Measurements from ENCODE around the gene ZNF778.
"Not testable (repeated sequence)": the region's sequence is repeated elsewhere in the genome, so short reads cannot be mapped to it uniquely, and the experiment has no call there.

ZNF778 gene

DNA sequence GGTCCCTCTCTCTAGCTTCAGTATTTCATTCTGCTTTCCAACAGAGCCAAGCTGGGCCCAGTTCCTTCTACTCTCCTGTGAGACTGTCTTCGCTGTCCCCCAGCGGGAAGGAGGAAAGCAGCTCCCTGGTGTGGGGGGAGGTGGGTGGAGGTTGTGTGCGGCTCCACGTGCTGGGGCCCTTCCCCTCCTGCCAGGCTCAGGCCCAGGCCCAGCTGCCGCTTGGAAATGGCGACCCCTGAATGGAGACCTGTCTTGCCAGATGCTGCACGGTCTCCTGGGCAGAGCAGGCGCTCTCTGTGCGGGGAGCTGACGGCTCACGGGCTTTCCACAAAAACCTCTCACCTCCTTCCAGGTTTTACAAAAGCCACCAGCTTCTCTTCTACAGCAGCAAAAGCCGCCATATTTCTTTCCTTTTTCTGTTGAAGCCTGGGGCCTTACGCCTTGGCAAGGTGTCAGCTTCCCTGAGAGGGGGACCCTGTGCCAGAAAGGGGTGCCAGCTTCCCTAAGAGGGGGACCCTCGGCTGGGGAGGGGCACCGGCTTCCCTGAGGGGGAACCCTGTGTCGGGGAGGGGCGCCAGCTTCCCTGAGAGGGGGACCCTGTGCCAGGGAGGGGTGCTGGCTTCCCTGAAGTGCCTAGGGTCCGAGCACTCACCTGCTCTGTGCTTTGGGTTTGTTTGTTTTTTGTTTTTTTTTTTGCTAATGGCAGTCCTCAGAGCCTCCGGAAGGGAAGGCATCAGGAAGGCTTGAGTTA lies 47.5 kb downstream of the ZNF778 start:
- Histone ChIP-seq H3K27me3 (ENCODE audit: insufficient read depth, low read length) (no peaks in the 10 kb centered on the region), H2AFZ (ENCODE audit: low read length, unreplicated experiment) (no peak overlapping the region), H3K4me3 (ENCODE audit: low read depth, low read length) (no peak overlapping the region), H3K79me2 (ENCODE audit: control insufficient read depth, insufficient read depth, low read length, unreplicated experiment) (no peaks in the 10 kb centered on the region), H3K27ac (ENCODE audit: low read depth, low read length) (no peak overlapping the region), H3K36me3 (ENCODE audit: insufficient read depth, low read length) (peaks cover 15% of the 10 kb centered on the region; the same call in 1 of the 2 replicates), H3K4me1 (ENCODE audit: control insufficient read depth, insufficient read depth, low read length, unreplicated experiment) (peaks cover 18% of the 10 kb centered on the region)

DNA sequence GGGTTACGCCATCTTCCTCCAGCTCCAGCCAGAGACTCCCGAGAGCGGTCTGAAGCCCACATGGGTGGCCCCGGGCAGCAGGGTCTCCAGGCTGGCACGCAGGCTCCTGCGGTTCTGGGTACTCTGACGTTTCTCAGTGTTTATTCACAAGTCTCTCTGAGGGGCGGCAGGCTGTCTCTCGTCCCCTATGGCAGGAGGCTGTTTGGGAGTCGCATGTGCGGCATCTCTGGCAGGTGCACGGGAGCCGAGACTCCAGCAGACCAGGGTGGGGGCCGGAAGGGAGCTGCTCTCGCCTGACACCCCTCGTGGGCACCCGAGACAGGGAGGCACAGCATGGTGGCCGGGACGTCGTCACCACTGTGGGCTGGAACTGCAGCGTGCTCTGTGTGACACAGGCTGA lies 48.1 kb downstream of the ZNF778 start:
- peaks cover 24% of the 10 kb centered on the region for H3K4me1 ChIP-seq (ENCODE audit: control insufficient read depth, insufficient read depth, low read length, unreplicated experiment)
- peaks cover 15% of the 10 kb centered on the region; the same call in 1 of the 2 replicates for H3K36me3 ChIP-seq (ENCODE audit: insufficient read depth, low read length)
- no peak overlapping the region for H3K4me3 ChIP-seq (ENCODE audit: low read depth, low read length)
- H3K27ac ChIP-seq (ENCODE audit: low read depth, low read length), result no peak overlapping the region
- no peak overlapping the region for H2AFZ ChIP-seq (ENCODE audit: low read length, unreplicated experiment)
- H3K27me3 ChIP-seq (ENCODE audit: insufficient read depth, low read length), result no peaks in the 10 kb centered on the region
- H3K79me2 ChIP-seq (ENCODE audit: control insufficient read depth, insufficient read depth, low read length, unreplicated experiment), result no peaks in the 10 kb centered on the region

DNA sequence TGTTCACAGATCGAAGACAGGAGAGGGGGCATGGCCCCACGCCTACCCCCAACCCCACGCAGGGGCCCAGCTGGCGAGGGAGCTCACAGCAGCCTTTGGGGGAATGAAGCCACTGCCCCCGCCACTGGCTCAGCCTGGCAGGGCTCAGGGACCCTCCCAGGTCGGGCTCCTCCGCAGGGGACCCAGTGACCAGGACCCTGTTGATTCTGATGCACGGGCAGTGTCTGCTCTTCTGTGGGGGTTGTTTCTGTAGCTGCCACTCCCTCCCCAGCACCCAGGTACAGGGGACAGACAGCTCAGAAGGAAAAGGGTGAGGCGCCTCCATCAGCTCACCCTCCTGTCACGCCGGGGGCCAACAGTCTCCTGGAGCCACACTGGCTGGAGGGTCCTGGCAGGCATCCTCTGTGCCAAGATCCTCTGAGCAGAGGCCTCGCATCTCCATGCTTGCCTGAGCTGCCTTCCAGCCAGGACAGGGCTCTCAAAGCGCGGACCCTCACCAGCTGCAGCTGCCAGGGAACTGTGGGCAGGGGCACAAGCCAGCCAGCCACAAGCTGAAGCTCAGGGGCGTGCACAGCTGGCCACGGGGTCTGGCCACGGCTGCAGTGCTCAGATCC lies 49.1 kb downstream of the ZNF778 start:
- peaks cover 3% of the 10 kb centered on the region for H3K79me2 ChIP-seq (ENCODE audit: control insufficient read depth, insufficient read depth, low read length, unreplicated experiment)
- no peak overlapping the region for H3K27ac ChIP-seq (ENCODE audit: low read depth, low read length)
- H3K4me1 ChIP-seq (ENCODE audit: control insufficient read depth, insufficient read depth, low read length, unreplicated experiment), result peaks cover 31% of the 10 kb centered on the region
- no peak overlapping the region for H3K4me3 ChIP-seq (ENCODE audit: low read depth, low read length)
- H2AFZ ChIP-seq (ENCODE audit: low read length, unreplicated experiment), result no peak overlapping the region
- peaks cover 18% of the 10 kb centered on the region; the same call in 1 of the 2 replicates for H3K36me3 ChIP-seq (ENCODE audit: insufficient read depth, low read length)
- H3K27me3 ChIP-seq (ENCODE audit: insufficient read depth, low read length), result no peaks in the 10 kb centered on the region

DNA sequence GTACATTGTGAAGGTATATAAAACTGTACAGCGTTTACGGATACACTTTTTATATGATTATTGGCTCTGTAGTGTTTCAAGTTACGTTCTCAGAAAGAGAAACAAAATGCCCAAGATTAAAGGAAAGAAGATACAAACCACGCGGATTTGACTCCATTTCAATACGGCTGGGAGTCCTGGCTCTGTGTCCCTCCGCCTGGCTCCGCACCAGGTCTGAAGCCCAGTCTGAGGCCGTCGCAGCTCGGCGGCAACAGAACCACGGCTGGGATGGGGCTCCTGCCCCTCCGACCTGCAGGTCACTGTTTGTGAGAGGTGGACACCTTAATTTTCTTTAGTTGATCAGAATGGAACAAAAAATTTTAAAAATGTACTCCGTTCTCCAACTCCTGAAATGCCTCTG lies 50.2 kb downstream of the ZNF778 start:
- not testable (repeated sequence) for H3K27me3 ChIP-seq (ENCODE audit: insufficient read depth, low read length); H3K27ac ChIP-seq (ENCODE audit: low read depth, low read length); H3K79me2 ChIP-seq (ENCODE audit: control insufficient read depth, insufficient read depth, low read length, unreplicated experiment); H3K4me3 ChIP-seq (ENCODE audit: low read depth, low read length); H2AFZ ChIP-seq (ENCODE audit: low read length, unreplicated experiment)
- peaks cover 26% of the 10 kb centered on the region for H3K4me1 ChIP-seq (ENCODE audit: control insufficient read depth, insufficient read depth, low read length, unreplicated experiment)
- H3K36me3 ChIP-seq (ENCODE audit: insufficient read depth, low read length), result peaks cover 27% of the 10 kb centered on the region; the same call in 1 of the 2 replicates

DNA sequence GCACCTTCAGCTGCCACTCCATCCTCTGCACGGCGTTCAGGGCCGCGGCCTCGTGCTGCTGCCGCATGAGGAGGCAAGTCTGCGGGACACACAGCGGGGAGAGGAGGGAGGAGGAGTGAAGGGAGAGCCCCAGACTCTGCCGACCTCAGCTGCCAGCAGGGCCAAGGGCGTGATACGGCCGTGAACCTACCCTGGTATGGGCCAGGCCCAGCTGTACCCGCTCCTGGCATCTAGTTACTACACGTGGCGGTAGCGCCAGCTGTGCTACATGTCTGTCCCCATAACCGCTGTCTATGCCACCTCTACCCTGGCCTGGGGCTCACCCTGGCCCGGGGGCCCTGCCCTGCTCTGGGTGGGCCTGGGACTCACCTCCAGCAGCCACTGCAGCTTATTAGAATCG lies 51.1 kb downstream of the ZNF778 start:
- no peak overlapping the region for H2AFZ ChIP-seq (ENCODE audit: low read length, unreplicated experiment)
- H3K27ac ChIP-seq (ENCODE audit: low read depth, low read length), result peak overlapping the region; percentile 96
- H3K4me1 ChIP-seq (ENCODE audit: control insufficient read depth, insufficient read depth, low read length, unreplicated experiment), result peaks cover 26% of the 10 kb centered on the region
- 0 out of 2 replicates have a peak overlapping the region, but pooled peaks have one; percentile 40 for H3K4me3 ChIP-seq (ENCODE audit: low read depth, low read length)
- H3K27me3 ChIP-seq (ENCODE audit: insufficient read depth, low read length), result no peaks in the 10 kb centered on the region
- peaks cover 8% of the 10 kb centered on the region for H3K79me2 ChIP-seq (ENCODE audit: control insufficient read depth, insufficient read depth, low read length, unreplicated experiment)
- peaks cover 30% of the 10 kb centered on the region; the same call in 1 of the 2 replicates for H3K36me3 ChIP-seq (ENCODE audit: insufficient read depth, low read length)

DNA sequence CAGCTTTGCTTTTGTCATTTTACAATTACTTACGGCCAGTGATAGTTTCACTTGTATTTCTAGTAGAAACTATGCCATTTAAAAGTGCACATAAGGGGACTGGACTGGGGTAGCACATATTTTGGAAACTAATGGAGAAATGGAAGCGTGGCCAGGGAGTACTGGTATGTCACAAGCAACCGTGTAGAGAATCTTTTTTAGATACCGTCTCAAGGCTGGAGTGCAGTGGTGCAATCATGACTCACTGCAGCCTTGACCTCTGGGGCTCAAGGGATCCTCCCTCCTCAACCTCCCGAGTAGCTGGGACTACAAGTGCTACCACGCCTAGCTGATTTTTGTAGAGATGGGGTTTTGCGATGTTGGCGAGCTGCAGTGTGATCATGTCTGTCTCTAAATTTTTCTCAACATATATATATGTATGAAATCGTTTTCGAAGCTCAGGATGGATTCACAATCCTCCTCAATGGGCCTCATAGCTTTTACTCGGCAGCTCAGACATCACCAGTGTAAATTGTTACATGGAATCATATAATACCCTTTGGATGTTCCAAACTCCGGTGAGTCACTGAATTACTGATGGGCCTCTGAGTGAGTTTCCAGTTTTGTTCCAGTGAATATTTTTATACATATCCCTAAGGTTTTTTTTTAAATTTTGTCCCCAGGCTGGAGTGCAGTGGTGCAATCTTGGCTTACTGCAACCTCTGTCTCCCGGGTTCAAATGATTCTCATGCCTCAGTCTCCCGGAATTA lies 51.7 kb downstream of the ZNF778 start:
- Histone ChIP-seq H2AFZ (ENCODE audit: low read length, unreplicated experiment) (no peak overlapping the region), H3K4me3 (ENCODE audit: low read depth, low read length) (peak overlapping the region; percentile 40; the same call in 1 of the 2 replicates), H3K36me3 (ENCODE audit: insufficient read depth, low read length) (peaks cover 29% of the 10 kb centered on the region; the same call in 1 of the 2 replicates), H3K27me3 (ENCODE audit: insufficient read depth, low read length) (no peaks in the 10 kb centered on the region), H3K27ac (ENCODE audit: low read depth, low read length) (peak overlapping the region; percentile 96), H3K79me2 (ENCODE audit: control insufficient read depth, insufficient read depth, low read length, unreplicated experiment) (peaks cover 10% of the 10 kb centered on the region), H3K4me1 (ENCODE audit: control insufficient read depth, insufficient read depth, low read length, unreplicated experiment) (peaks cover 26% of the 10 kb centered on the region)

DNA sequence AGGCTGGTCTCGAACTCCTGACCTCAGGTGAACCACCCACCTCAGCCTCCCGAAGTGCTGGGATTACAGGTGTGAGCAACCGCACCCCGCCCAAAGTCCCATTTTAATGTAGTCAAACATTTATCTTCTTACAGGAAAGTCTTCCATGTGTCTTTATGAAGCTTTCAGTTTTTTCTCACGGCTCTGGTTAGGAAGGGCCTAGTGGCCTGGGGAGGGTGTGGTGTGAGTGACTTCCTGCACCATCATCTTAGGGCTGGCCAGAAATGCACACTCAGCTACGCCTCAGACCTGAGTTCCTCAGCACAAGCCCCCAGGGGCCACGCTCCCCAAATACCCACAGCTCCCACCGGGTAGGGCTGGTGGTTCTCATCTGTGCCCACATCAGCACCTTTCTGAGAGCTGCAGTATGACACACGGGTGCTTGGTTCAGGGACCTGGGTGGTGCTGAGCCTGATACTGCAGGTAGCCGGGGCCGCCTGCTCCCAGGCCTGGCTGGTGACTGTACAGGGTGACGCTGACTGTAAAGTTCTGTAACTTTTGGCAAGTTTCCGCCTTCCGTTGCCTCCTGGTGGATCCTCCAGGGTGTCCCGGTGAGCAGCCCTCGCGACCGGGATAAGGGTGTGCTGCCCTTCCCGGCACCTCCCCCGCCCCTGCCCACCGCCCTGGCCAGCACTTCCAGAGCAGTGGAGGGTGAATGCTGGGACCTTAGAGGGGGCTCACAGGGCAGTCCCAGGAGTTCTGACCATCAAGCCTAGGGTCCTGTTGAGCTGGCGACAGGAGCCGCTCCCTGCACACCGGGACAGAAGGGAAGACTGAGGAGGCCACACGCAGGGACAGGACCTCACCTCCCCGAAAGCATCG lies 52.5 kb downstream of the ZNF778 start:
- Histone ChIP-seq H3K27ac (ENCODE audit: low read depth, low read length) (peak overlapping the region; percentile 96), H3K79me2 (ENCODE audit: control insufficient read depth, insufficient read depth, low read length, unreplicated experiment) (peaks cover 11% of the 10 kb centered on the region), H3K27me3 (ENCODE audit: insufficient read depth, low read length) (no peaks in the 10 kb centered on the region), H2AFZ (ENCODE audit: low read length, unreplicated experiment) (no peak overlapping the region), H3K36me3 (ENCODE audit: insufficient read depth, low read length) (peaks cover 29% of the 10 kb centered on the region; the same call in 1 of the 2 replicates), H3K4me1 (ENCODE audit: control insufficient read depth, insufficient read depth, low read length, unreplicated experiment) (peaks cover 26% of the 10 kb centered on the region), H3K4me3 (ENCODE audit: low read depth, low read length) (no peak overlapping the region)

DNA sequence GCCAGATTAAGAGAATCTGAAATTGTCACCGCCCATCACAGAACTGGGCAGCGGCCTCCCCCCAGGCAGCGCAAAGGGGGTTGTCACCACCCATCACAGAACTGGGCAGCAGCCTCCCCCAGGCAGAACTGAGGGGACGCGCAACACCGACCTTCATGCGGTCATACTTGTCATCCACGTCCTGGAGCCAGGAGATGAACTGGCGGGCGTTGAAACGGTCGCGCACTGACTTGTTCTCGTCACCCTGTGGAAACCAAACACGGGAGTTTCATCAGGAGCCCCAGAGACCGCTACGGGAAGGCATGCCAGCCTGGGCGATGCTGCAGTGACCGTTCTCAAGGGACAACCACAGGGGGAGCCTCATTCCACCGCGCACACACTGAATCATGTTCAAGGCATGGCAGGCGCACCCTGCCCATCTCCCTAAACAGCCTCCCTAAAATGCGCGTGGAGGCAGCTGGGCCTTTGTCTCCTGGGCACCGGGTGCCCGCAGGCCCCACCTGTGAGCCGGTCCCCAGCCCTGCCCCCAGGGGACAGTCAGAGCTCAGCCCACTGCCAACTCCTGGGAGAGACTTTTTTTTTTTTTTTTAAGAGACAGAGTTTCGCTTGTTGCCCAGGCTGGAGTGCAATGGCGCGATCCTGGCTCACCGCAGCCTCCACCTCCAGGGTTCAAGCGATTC lies 53.3 kb downstream of the ZNF778 start:
- Histone ChIP-seq H3K36me3 (ENCODE audit: insufficient read depth, low read length) (peaks cover 25% of the 10 kb centered on the region; the same call in 1 of the 2 replicates), H2AFZ (ENCODE audit: low read length, unreplicated experiment) (no peak overlapping the region), H3K4me1 (ENCODE audit: control insufficient read depth, insufficient read depth, low read length, unreplicated experiment) (peaks cover 26% of the 10 kb centered on the region), H3K27ac (ENCODE audit: low read depth, low read length) (peak overlapping the region; percentile 96), H3K27me3 (ENCODE audit: insufficient read depth, low read length) (no peaks in the 10 kb centered on the region), H3K79me2 (ENCODE audit: control insufficient read depth, insufficient read depth, low read length, unreplicated experiment) (peaks cover 11% of the 10 kb centered on the region), H3K4me3 (ENCODE audit: low read depth, low read length) (no peak overlapping the region)

DNA sequence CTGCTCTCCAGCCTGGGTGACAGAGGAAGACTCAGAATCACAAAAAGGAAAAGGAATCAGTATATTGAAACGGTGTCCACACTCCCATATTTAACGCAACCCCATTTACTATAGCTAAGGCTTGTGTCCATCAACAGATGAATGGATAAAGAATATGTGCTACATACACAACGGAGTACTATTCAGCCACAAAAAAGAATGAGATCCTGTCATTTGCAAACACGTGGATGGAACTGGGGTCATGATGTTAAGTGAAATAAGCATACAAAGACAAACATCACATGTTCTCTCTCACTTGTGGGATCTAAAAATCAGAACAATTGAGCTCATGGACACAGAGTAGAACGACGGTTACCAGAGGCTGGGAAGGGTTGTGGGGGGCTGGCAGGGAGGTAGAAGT lies 55.1 kb downstream of the ZNF778 start:
- Histone ChIP-seq H3K27ac (ENCODE audit: low read depth, low read length) (no peak overlapping the region), H3K36me3 (ENCODE audit: insufficient read depth, low read length) (peaks cover 21% of the 10 kb centered on the region; the same call in 1 of the 2 replicates), H3K4me1 (ENCODE audit: control insufficient read depth, insufficient read depth, low read length, unreplicated experiment) (peaks cover 26% of the 10 kb centered on the region)

More for the DNA sequence above, 55.1 kb downstream of the ZNF778 start:
- H2AFZ ChIP-seq (ENCODE audit: low read length, unreplicated experiment), result no peak overlapping the region
- H3K4me3 ChIP-seq (ENCODE audit: low read depth, low read length), result no peak overlapping the region
- peaks cover 11% of the 10 kb centered on the region for H3K79me2 ChIP-seq (ENCODE audit: control insufficient read depth, insufficient read depth, low read length, unreplicated experiment)
- no peaks in the 10 kb centered on the region for H3K27me3 ChIP-seq (ENCODE audit: insufficient read depth, low read length)

All from ACC112 (cell line).